Common myeloid progenitor, CD34-positive (primary cell): ENCODE measurements around the gene IL20.

Experiments used
- CTCF ChIA-PET: fragments of 350-600 bp; sonication (Branson Sonifier 250); formaldehyde crosslinking; loops from one replicate; lab custom pipeline; 2021; ENCODE audit warnings: antibody characterized with exemption; lab: Charles Lee
- POLR2A ChIA-PET: fragments of 350-600 bp; sonication (Branson Sonifier 250); formaldehyde crosslinking; loops from one replicate; lab custom pipeline; 2021; ENCODE audit warnings: antibody characterized with exemption; lab: Charles Lee
- DNase-seq, 3 donors: peaks; one replicate each; pipeline versions ENCODE4 v3.0.0 to v3.0.0-alpha.2; 2013
- H3K27ac ChIP-seq, 2 experiments: 1 replicate in 1 of 2; 2 replicates in 1 of 2; pipeline ENCODE4 v1.7.0; 2013; ENCODE audit warnings: inconsistent platforms in 2 of 2, low read length in 2 of 2, mild to moderate bottlenecking in 2 of 2, low read depth in 1 of 2, moderate library complexity in 1 of 2; ENCODE audit not compliant: severe bottlenecking in 2 of 2, insufficient read depth in 1 of 2, poor library complexity in 1 of 2
- H3K27me3 ChIP-seq, 5 experiments: replicated peaks in 2 of 5; 1 replicate in 3 of 5; 2 replicates in 2 of 5; pipeline versions ENCODE4 v1.6.1 to v1.7.0; 2013; ENCODE audit warnings: low read length in 4 of 5, mild to moderate bottlenecking in 2 of 5, moderate library complexity in 2 of 5, inconsistent platforms in 1 of 5; ENCODE audit not compliant: insufficient read depth in 5 of 5, control insufficient read depth in 4 of 5
- H3K36me3 ChIP-seq, 4 experiments: 1 replicate in 2 of 4; 2 replicates in 2 of 4; pipeline versions ENCODE4 v1.6.1 to v1.7.0; 2013; ENCODE audit warnings: low read length in 3 of 4, control low read depth in 1 of 4, mild to moderate bottlenecking in 1 of 4; ENCODE audit not compliant: control insufficient read depth in 4 of 4, insufficient read depth in 4 of 4
- H3K4me1 ChIP-seq, 4 experiments: 1 replicate in 3 of 4; 2 replicates in 1 of 4; pipeline versions ENCODE4 v1.6.1 to v1.7.1; 2013; ENCODE audit warnings: low read length in 3 of 4, mild to moderate bottlenecking in 3 of 4, control low read depth in 1 of 4, inconsistent platforms in 1 of 4, moderate library complexity in 1 of 4; ENCODE audit not compliant: control insufficient read depth in 4 of 4, insufficient read depth in 4 of 4; ENCODE audit errors: control extremely low read depth in 1 of 4
- H3K4me3 ChIP-seq, 7 experiments: 1 replicate in 4 of 7; 2 replicates in 3 of 7; pipeline versions ENCODE4 v1.5.1 to v1.7.0; 2013; ENCODE audit warnings: mild to moderate bottlenecking in 7 of 7, low read length in 6 of 7, moderate library complexity in 6 of 7, inconsistent platforms in 2 of 7, low read depth in 2 of 7, control low read depth in 1 of 7; ENCODE audit not compliant: insufficient read depth in 4 of 7, control insufficient read depth in 1 of 7; ENCODE audit errors: extremely low read depth in 1 of 7
- H3K9me3 ChIP-seq, 5 experiments: 1 replicate in 4 of 5; 2 replicates in 1 of 5; pipeline versions ENCODE4 v1.6.1 to v1.7.1; 2013; ENCODE audit warnings: low read length in 4 of 5, mild to moderate bottlenecking in 2 of 5, inconsistent platforms in 1 of 5, low read depth in 1 of 5, moderate library complexity in 1 of 5; ENCODE audit not compliant: control insufficient read depth in 4 of 5, insufficient read depth in 2 of 5; ENCODE audit errors: control extremely low read depth in 1 of 5
- WGBS: methylation state at CpG from one replicate; pipeline ENCODE4 v1.1.5; 2013; ENCODE audit not compliant: insufficient coverage; 5-methylcytosine and 5-hydroxymethylcytosine counted together

Gene IL20

GRCh38 chr1:206898089-206898914 lies 32.9 kb downstream of the IL20 start:
- Histone ChIP-seq H3K4me1 (no peaks in the 10 kb centered on the region), H3K27ac (no peak overlapping the region), H3K27me3 (no peaks in the 10 kb centered on the region), H3K4me3 (no peak overlapping the region), H3K9me3 (no peaks in the 10 kb centered on the region), H3K36me3 (peaks cover 0 to 2% (median 1%) of the 10 kb centered on the region in 4 experiments)
- WGBS: 85% methylated on average over 9 of the region's 11 CpGs
- POLR2A ChIA-PET: no interaction called here
- CTCF ChIA-PET: interaction anchor here (0.5 to 1.3 kb wide), 3 partner anchors 16 to 157 kb away, joined by 3 read pairs; no protein-coding TSS in a partner anchor
- DNase-seq: no peak

- WGBS: 92% methylated on average over 6 of the region's 13 CpGs
- Histone ChIP-seq H3K27ac (no peak overlapping the region), H3K27me3 (no peaks in the 10 kb centered on the region), H3K4me1 (no peaks in the 10 kb centered on the region), H3K4me3 (no peak overlapping the region), H3K36me3 (peaks cover 0 to 5% (median 1%) of the 10 kb centered on the region in 4 experiments), H3K9me3 (no peaks in the 10 kb centered on the region)
- CTCF ChIA-PET: interaction anchor here (0.5 to 3.0 kb wide), 3 partner anchors 13 to 158 kb away, joined by 3 to 20 read pairs (median 3); no protein-coding TSS in a partner anchor
- no peak for DNase-seq
- POLR2A ChIA-PET: no interaction called here
These were observed 33.5 kb downstream of the IL20 start for GRCh38 chr1:206898915-206899431.

GRCh38 chr1:206899717-206900116 lies 34.3 kb downstream of the IL20 start:
- CTCF ChIA-PET: interaction anchor here (0.6 to 3.0 kb wide), 5 partner anchors 12 to 158 kb away, joined by 3 to 20 read pairs (median 4); partner anchors contain the start of gene IL20
- Histone ChIP-seq H3K9me3 (no peaks in the 10 kb centered on the region), H3K27me3 (no peaks in the 10 kb centered on the region), H3K4me3 (no peak overlapping the region), H3K27ac (no peak overlapping the region), H3K4me1 (no peaks in the 10 kb centered on the region), H3K36me3 (peaks cover 0 to 6% (median 2%) of the 10 kb centered on the region in 4 experiments)
- 95% methylated on average over 5 of the region's 5 CpGs for WGBS
- no peak for DNase-seq
- POLR2A ChIA-PET: no interaction called here

- no peak overlapping the region for H3K4me3 ChIP-seq
- peaks cover 0 to 6% (median 2%) of the 10 kb centered on the region in 4 experiments for H3K36me3 ChIP-seq
- CTCF ChIA-PET: interaction anchor here (0.6 to 3.0 kb wide), 4 partner anchors 12 to 139 kb away, joined by 3 to 20 read pairs (median 4); partner anchors contain the start of gene IL20
- DNase-seq: no peak
- no peaks in the 10 kb centered on the region for H3K27me3 ChIP-seq
- H3K27ac ChIP-seq: no peak overlapping the region
- POLR2A ChIA-PET: no interaction called here
- peaks cover 0 to under 1% (median 0%) of the 10 kb centered on the region in 4 experiments for H3K4me1 ChIP-seq
- 95% methylated on average over 5 of the region's 7 CpGs for WGBS
- H3K9me3 ChIP-seq: no peaks in the 10 kb centered on the region
These were observed 34.7 kb downstream of the IL20 start for GRCh38 chr1:206900149-206900548.

GRCh38 chr1:206901944-206902343 lies 36.5 kb downstream of the IL20 start:
- ChIA-PET POLR2A (no interaction called here), CTCF (interaction anchor here (3.0 kb wide), 1 partner anchor 10 kb away, joined by 20 read pairs; no protein-coding TSS in a partner anchor)
- Histone ChIP-seq H3K4me1 (peaks cover 4 to 16% (median 11%) of the 10 kb centered on the region in 4 experiments), H3K27ac (no peak overlapping the region), H3K27me3 (no peaks in the 10 kb centered on the region), H3K36me3 (peaks cover 0 to 6% (median 2%) of the 10 kb centered on the region in 4 experiments), H3K4me3 (no peak overlapping the region), H3K9me3 (no peaks in the 10 kb centered on the region)
- 100% methylated on average over 5 of the region's 6 CpGs for WGBS
- no peak for DNase-seq

- Histone ChIP-seq H3K4me1 (peaks cover 4 to 16% (median 11%) of the 10 kb centered on the region in 4 experiments), H3K4me3 (no peak overlapping the region), H3K9me3 (no peaks in the 10 kb centered on the region), H3K36me3 (peaks cover 0 to 6% (median 2%) of the 10 kb centered on the region in 4 experiments), H3K27me3 (no peaks in the 10 kb centered on the region), H3K27ac (no peak overlapping the region)
- DNase-seq: no peak
- WGBS: 100% methylated on average over 1 of the region's 1 CpG
- CTCF ChIA-PET: no interaction called here
- POLR2A ChIA-PET: no interaction called here
These were observed 37.3 kb downstream of the IL20 start for GRCh38 chr1:206902702-206903101.

GRCh38 chr1:206903687-206904086 lies 38.3 kb downstream of the IL20 start:
- H3K36me3 ChIP-seq: peaks cover 0 to 6% (median 2%) of the 10 kb centered on the region in 4 experiments
- H3K4me1 ChIP-seq: peaks cover 4 to 16% (median 12%) of the 10 kb centered on the region in 4 experiments
- POLR2A ChIA-PET: no interaction called here
- peaks cover 0 to 3% (median 0%) of the 10 kb centered on the region in 5 experiments for H3K27me3 ChIP-seq
- no peak for DNase-seq
- no peaks in the 10 kb centered on the region for H3K9me3 ChIP-seq
- 100% methylated on average over 1 of the region's 2 CpGs for WGBS
- CTCF ChIA-PET: no interaction called here
- H3K4me3 ChIP-seq: no peak overlapping the region
- no peak overlapping the region for H3K27ac ChIP-seq
